K562 (cell line): ENCODE results near the gene DDAH1. TPM values are rescaled to one million over a fixed set of nuclear protein-coding genes. Genes with fewer than 3 reads are reported as not detected.

Experiments used
- ATAC-seq: fragments of 200-7000 bp; cut with Tn5 transposase; 3 replicates; pipeline ENCODE4 v1.9.1; 2020; ENCODE audit warnings: moderate library complexity
- BruUV-seq: library from RNA; stranded (reverse); fragments of 400-500 nt; replicated peaks from 2 replicates; lab custom pipeline; 2021; lab: Mats Ljungman, UMichigan
- CTCF ChIA-PET: fragments of 300-600 bp; formaldehyde crosslinking; extraction: SDS; loops from one replicate; lab custom pipeline; 2021; ENCODE audit warnings: low intra/inter-chr PET ratio; lab: Yijun Ruan, JAX
- POLR2A ChIA-PET: fragments of 300-600, 350-650 bp; sonication (Branson Sonifier 250); formaldehyde crosslinking; extraction: SDS; loops from one replicate; lab custom pipeline; 2021; ENCODE audit warnings: antibody characterized with exemption, inconsistent platforms; lab: Yijun Ruan, JAX
- DNase-seq, 4 experiments: peaks; one replicate each; pipeline versions ENCODE4 v3.0.0 to v3.0.0-alpha.2; 2011 to 2018; ENCODE audit warnings: low spot score in 3 of 4, mixed read lengths in 3 of 4; ENCODE audit errors: extremely low read depth in 1 of 4
- FAIRE-seq: peaks from 2 replicates; lab custom pipeline; 2011; peaks lifted over from hg19 to GRCh38; lab: Jason Lieb, UNC
- H2AFZ ChIP-seq: 2 replicates; pipeline ENCODE4 v1.6.0; 2011; ENCODE audit warnings: low read depth, low read length, control low read depth, inconsistent platforms
- H3K27ac ChIP-seq: fragments of 200-600 bp; 3 replicates; pipeline ENCODE4 v1.8.0; 2011; ENCODE audit warnings: low read depth, mild to moderate bottlenecking, control low read depth, inconsistent platforms, low read length, moderate library complexity, mixed read lengths; ENCODE audit errors: extremely low read depth
- H3K27me3 ChIP-seq, 2 experiments: fragments of 300-600 bp in 1 of 2; 2 replicates in 1 of 2; 3 replicates in 1 of 2; pipeline versions ENCODE4 v1.6.0 to v1.8.0; 2011; ENCODE audit warnings: inconsistent platforms in 2 of 2, low read length in 2 of 2, mild to moderate bottlenecking in 1 of 2, mixed read lengths in 1 of 2, moderate library complexity in 1 of 2; ENCODE audit not compliant: control insufficient read depth in 2 of 2, insufficient read depth in 2 of 2
- H3K36me3 ChIP-seq: fragments of 300-600 bp; 3 replicates; pipeline ENCODE4 v1.8.0; 2011; ENCODE audit warnings: mild to moderate bottlenecking, low read length, inconsistent platforms; ENCODE audit not compliant: control insufficient read depth, insufficient read depth
- H3K4me1 ChIP-seq, 2 experiments: fragments of 200-600 bp in 1 of 2; replicated peaks in 1 of 2; 2 replicates in 1 of 2; 3 replicates in 1 of 2; pipeline versions ENCODE4 v1.5.1 to v1.8.0; 2011; ENCODE audit warnings: inconsistent platforms in 2 of 2, low read length in 2 of 2, mild to moderate bottlenecking in 1 of 2, mixed read lengths in 1 of 2, moderate library complexity in 1 of 2; ENCODE audit not compliant: control insufficient read depth in 2 of 2, insufficient read depth in 2 of 2
- H3K4me2 ChIP-seq: 2 replicates; pipeline ENCODE4 v1.6.1; 2011; ENCODE audit warnings: low read length, control low read depth, inconsistent platforms, mixed read lengths; ENCODE audit not compliant: insufficient read depth
- H3K4me3 ChIP-seq: fragments of 200-600 bp; sonication (generic), shearing (Covaris generic); 2 replicates; pipeline ENCODE4 v1.5.1; 2016; ENCODE audit warnings: control low read depth, inconsistent platforms
- H3K79me2 ChIP-seq: fragments of 200-600 bp; 3 replicates; pipeline ENCODE4 v1.8.0; 2011; ENCODE audit warnings: low read length, inconsistent platforms; ENCODE audit not compliant: control insufficient read depth, insufficient read depth
- H3K9ac ChIP-seq, 2 experiments: 2 replicates each; pipeline versions ENCODE4 v1.6.0 to v1.6.1; 2011; ENCODE audit warnings: low read depth in 2 of 2, low read length in 2 of 2, control low read depth in 1 of 2, inconsistent platforms in 1 of 2, mild to moderate bottlenecking in 1 of 2, mixed read lengths in 1 of 2; ENCODE audit not compliant: insufficient read depth in 1 of 2
- H3K9me1 ChIP-seq: one replicate; pipeline ENCODE4 v1.6.0; 2011; ENCODE audit warnings: inconsistent platforms, mild to moderate bottlenecking, low read length, moderate library complexity; ENCODE audit not compliant: control insufficient read depth, insufficient read depth
- H3K9me3 ChIP-seq: replicated peaks from 2 replicates; pipeline ENCODE4 v1.5.1; 2011; ENCODE audit warnings: low read depth, low read length, inconsistent platforms; ENCODE audit not compliant: control insufficient read depth, insufficient read depth
- H4K20me1 ChIP-seq: replicated peaks from 2 replicates; pipeline ENCODE4 v1.6.1; 2011; ENCODE audit warnings: low read length, inconsistent platforms, mixed read lengths; ENCODE audit not compliant: control insufficient read depth, insufficient read depth
- FUS ChIP-seq: fragments of 200-400 bp; formaldehyde crosslinking; optimal IDR thresholded peaks from 2 replicates; pipeline ENCODE3; 2017; ENCODE audit warnings: low read depth, low read length
- NFYB ChIP-seq: IDR thresholded peaks from 2 replicates; pipeline ENCODE4 v1.6.1; 2011; ENCODE audit warnings: mild to moderate bottlenecking, moderate library complexity; ENCODE audit not compliant: insufficient read length; ENCODE audit errors: extremely low read depth
- ZNF785 ChIP-seq: fragments of 250-450 bp; sonication (Bioruptor Pico); IDR thresholded peaks from 2 replicates; pipeline ENCODE4 v1.4.0; 2020; ENCODE audit warnings: mild to moderate bottlenecking
- ZSCAN32 ChIP-seq: fragments of 450-650 bp; formaldehyde crosslinking; IDR thresholded peaks from 2 replicates; pipeline ENCODE4 v1.4.0; 2020; ENCODE audit warnings: mild to moderate bottlenecking, moderate library complexity
- WGBS: fragments of 100-300 bp; shearing (Covaris generic); methylation state at CpG from one replicate; pipeline ENCODE4 v1.1.6; 2016; ENCODE audit warnings: low coverage, mixed read lengths; ENCODE audit not compliant: insufficient coverage; ENCODE audit errors: missing lambda C conversion rate; 5-methylcytosine and 5-hydroxymethylcytosine counted together
- in situ Hi-C: fragments of 300-500 bp; cut with MboI; formaldehyde crosslinking; loops from 4 replicates; pipeline ENCODE4 v1.15.0; 2018; ENCODE audit warnings: inconsistent platforms, mixed read lengths
- intact Hi-C: fragments of 100-400 bp; cut with micrococcal nuclease; formaldehyde crosslinking; loops from 2 replicates; pipeline ENCODE4 v1.14.2; 2022
- polyA plus RNA-seq, 8 experiments: library from polyadenylated mRNA; depleted of rRNA in 4 of 8; stranded (reverse) in 5 of 8; unstranded in 3 of 8; fragments of >200 nt; fragmentation: Nextera tagmentation in 2 of 8; fragmentation: Illumina TruSeq in 1 of 8; extraction: Ambion mirVana in 2 of 8; extraction: Trizol in 1 of 8; gene quantifications; 2 replicates each; pipeline versions ENCODE4 v1.2.1 to v1.2.3, GENCODE V29; 2011 to 2014; ENCODE audit warnings: inconsistent platforms in 1 of 8, missing spikeins in 1 of 8
- total RNA-seq, 7 experiments: library from RNA; depleted of rRNA in 6 of 7; stranded (reverse); fragments of >200 nt in 6 of 7; fragmentation: Illumina TruSeq in 2 of 7; extraction: Trizol in 2 of 7; gene quantifications; 2 replicates each; pipeline versions ENCODE4 v1.2.1 to v1.2.3, GENCODE V29; 2011 to 2021; ENCODE audit warnings: low replicate concordance in 1 of 7
- TF ChIP-seq, protein P1 (sequence below): fragments of 450-650 bp; IDR thresholded peaks from 2 replicates; pipeline ENCODE4 v1.6.1; 2017; ENCODE audit warnings: mild to moderate bottlenecking, moderate library complexity
- TF ChIP-seq, protein P2 (sequence below): sonication (generic); IDR thresholded peaks from 2 replicates; pipeline ENCODE4 v1.6.1; 2016
- TF ChIP-seq, protein P3 (sequence below): fragments of 200-600 bp; sonication (generic); IDR thresholded peaks from one replicate; pipeline ENCODE4 v1.6.1; 2012; ENCODE audit warnings: mild to moderate bottlenecking, low read depth, low read length, inconsistent platforms

The DDAH1 gene
- total and polyA plus RNA-seq, 9 of the 15 experiments (the other 6 are each of a cell fraction or from before 2014, with no cell fraction given) = 0.04 to 0.24 (median 0.10) TPM

DNA sequence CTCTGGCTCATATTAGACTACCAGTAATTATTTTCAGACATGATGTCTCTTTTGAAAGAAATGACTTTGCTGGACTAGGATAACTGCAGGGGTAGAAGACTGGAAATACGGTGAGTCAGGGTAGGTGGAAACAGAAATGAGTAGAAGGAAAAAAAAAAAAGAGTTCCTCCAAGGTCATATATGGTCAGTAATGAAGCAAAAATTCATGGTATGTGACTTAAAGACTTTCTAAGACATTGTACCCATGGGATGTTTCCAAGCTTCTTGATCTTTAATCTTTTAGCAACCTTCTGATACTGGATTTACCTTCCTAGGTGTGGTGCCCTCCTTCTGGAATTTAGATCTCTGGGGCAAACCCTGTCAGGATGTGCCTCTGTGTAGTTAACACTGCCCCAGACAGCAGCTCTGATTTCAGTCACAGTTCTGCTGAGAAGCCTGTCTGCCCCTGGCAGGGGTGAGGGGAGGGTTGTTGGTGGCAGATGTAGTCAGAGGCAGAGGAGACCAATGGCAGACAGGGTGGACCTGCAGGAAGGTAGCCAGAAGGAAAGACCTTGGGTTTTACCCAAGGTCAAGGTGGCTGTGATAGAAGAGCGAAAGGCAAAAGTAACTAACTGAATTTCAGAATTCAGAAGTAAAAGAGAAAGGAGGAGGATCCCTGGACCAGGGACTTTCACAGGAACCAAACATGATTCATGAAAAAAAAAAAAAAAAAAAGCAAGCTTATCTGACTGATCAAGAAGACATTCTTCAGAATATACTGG, 144.4 kb downstream of the DDAH1 start:
- Histone ChIP-seq H3K4me2 (no peak overlapping the region), H3K27me3 (peaks cover 5 to 7% of the 10 kb centered on the region in 2 experiments; a peak in 3 of 5 replicates), H2AFZ (no peak overlapping the region), H3K9me3 (no peaks in the 10 kb centered on the region), H3K79me2 (no peaks in the 10 kb centered on the region), H3K4me1 (no peaks in the 10 kb centered on the region), H3K27ac (no peak overlapping the region), H3K9ac (no peak overlapping the region), H3K4me3 (no peak overlapping the region), H4K20me1 (no peaks in the 10 kb centered on the region), H3K36me3 (no peaks in the 10 kb centered on the region), H3K9me1 (no peaks in the 10 kb centered on the region)
- no TSS peak for BruUV-seq
- DNase-seq (no peak), FAIRE-seq (no peak), ATAC-seq (no peak)
- 0% methylated on average over 2 of the region's 2 CpGs for WGBS
- ChIA-PET CTCF (no interaction called here), POLR2A (no interaction called here)
- in situ Hi-C loops = no loop called here
- intact Hi-C loops = no loop called here
- TF ChIP-seq, protein P1, sequence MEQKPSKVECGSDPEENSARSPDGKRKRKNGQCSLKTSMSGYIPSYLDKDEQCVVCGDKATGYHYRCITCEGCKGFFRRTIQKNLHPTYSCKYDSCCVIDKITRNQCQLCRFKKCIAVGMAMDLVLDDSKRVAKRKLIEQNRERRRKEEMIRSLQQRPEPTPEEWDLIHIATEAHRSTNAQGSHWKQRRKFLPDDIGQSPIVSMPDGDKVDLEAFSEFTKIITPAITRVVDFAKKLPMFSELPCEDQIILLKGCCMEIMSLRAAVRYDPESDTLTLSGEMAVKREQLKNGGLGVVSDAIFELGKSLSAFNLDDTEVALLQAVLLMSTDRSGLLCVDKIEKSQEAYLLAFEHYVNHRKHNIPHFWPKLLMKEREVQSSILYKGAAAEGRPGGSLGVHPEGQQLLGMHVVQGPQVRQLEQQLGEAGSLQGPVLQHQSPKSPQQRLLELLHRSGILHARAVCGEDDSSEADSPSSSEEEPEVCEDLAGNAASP = no peak
- TF ChIP-seq ZSCAN32 (CRISPR knock-in tag) = no peak
- TF ChIP-seq, protein P2, sequence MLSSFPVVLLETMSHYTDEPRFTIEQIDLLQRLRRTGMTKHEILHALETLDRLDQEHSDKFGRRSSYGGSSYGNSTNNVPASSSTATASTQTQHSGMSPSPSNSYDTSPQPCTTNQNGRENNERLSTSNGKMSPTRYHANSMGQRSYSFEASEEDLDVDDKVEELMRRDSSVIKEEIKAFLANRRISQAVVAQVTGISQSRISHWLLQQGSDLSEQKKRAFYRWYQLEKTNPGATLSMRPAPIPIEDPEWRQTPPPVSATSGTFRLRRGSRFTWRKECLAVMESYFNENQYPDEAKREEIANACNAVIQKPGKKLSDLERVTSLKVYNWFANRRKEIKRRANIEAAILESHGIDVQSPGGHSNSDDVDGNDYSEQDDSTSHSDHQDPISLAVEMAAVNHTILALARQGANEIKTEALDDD = no peak
- TF ChIP-seq NFYB = no peak
- TF ChIP-seq ZNF785 (CRISPR knock-in tag) = no peak
- TF ChIP-seq, protein P3, sequence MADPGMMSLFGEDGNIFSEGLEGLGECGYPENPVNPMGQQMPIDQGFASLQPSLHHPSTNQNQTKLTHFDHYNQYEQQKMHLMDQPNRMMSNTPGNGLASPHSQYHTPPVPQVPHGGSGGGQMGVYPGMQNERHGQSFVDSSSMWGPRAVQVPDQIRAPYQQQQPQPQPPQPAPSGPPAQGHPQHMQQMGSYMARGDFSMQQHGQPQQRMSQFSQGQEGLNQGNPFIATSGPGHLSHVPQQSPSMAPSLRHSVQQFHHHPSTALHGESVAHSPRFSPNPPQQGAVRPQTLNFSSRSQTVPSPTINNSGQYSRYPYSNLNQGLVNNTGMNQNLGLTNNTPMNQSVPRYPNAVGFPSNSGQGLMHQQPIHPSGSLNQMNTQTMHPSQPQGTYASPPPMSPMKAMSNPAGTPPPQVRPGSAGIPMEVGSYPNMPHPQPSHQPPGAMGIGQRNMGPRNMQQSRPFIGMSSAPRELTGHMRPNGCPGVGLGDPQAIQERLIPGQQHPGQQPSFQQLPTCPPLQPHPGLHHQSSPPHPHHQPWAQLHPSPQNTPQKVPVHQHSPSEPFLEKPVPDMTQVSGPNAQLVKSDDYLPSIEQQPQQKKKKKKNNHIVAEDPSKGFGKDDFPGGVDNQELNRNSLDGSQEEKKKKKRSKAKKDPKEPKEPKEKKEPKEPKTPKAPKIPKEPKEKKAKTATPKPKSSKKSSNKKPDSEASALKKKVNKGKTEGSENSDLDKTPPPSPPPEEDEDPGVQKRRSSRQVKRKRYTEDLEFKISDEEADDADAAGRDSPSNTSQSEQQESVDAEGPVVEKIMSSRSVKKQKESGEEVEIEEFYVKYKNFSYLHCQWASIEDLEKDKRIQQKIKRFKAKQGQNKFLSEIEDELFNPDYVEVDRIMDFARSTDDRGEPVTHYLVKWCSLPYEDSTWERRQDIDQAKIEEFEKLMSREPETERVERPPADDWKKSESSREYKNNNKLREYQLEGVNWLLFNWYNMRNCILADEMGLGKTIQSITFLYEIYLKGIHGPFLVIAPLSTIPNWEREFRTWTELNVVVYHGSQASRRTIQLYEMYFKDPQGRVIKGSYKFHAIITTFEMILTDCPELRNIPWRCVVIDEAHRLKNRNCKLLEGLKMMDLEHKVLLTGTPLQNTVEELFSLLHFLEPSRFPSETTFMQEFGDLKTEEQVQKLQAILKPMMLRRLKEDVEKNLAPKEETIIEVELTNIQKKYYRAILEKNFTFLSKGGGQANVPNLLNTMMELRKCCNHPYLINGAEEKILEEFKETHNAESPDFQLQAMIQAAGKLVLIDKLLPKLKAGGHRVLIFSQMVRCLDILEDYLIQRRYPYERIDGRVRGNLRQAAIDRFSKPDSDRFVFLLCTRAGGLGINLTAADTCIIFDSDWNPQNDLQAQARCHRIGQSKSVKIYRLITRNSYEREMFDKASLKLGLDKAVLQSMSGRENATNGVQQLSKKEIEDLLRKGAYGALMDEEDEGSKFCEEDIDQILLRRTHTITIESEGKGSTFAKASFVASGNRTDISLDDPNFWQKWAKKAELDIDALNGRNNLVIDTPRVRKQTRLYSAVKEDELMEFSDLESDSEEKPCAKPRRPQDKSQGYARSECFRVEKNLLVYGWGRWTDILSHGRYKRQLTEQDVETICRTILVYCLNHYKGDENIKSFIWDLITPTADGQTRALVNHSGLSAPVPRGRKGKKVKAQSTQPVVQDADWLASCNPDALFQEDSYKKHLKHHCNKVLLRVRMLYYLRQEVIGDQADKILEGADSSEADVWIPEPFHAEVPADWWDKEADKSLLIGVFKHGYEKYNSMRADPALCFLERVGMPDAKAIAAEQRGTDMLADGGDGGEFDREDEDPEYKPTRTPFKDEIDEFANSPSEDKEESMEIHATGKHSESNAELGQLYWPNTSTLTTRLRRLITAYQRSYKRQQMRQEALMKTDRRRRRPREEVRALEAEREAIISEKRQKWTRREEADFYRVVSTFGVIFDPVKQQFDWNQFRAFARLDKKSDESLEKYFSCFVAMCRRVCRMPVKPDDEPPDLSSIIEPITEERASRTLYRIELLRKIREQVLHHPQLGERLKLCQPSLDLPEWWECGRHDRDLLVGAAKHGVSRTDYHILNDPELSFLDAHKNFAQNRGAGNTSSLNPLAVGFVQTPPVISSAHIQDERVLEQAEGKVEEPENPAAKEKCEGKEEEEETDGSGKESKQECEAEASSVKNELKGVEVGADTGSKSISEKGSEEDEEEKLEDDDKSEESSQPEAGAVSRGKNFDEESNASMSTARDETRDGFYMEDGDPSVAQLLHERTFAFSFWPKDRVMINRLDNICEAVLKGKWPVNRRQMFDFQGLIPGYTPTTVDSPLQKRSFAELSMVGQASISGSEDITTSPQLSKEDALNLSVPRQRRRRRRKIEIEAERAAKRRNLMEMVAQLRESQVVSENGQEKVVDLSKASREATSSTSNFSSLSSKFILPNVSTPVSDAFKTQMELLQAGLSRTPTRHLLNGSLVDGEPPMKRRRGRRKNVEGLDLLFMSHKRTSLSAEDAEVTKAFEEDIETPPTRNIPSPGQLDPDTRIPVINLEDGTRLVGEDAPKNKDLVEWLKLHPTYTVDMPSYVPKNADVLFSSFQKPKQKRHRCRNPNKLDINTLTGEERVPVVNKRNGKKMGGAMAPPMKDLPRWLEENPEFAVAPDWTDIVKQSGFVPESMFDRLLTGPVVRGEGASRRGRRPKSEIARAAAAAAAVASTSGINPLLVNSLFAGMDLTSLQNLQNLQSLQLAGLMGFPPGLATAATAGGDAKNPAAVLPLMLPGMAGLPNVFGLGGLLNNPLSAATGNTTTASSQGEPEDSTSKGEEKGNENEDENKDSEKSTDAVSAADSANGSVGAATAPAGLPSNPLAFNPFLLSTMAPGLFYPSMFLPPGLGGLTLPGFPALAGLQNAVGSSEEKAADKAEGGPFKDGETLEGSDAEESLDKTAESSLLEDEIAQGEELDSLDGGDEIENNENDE = no peak
- TF ChIP-seq FUS = no peak
